ENCODE data around the gene KIF16B. TPM values are rescaled to one million over a fixed set of nuclear protein-coding genes. Genes with fewer than 3 reads are reported as not detected.

Gene KIF16B
- total RNA-seq, 1 experiment from 2014 or later, result 15.8 TPM

DNA sequence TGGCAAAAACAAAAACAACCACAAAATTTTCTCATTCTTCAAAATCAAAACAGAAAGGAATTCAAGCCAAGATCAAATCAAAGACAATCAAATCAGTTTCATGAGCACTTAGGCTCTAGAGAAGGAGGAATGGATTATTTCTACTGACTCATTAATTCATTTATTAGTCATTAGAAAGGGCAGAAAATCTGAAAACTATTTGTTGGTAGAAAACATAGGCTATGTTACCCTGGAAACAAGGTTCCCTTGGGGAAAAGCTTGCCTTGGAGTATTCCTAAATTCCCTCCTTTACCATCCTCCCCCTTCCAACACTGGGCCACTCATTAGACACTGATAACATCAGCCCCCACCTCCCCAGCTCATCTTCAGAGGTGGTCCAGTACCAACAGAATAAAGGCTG, 17.5 kb downstream of the KIF16B start:
- intact Hi-C loops (cut with micrococcal nuclease), result no loop called here
- H3K4me1 Mint-ChIP-seq (ENCODE audit: insufficient read depth, unreplicated experiment), result peaks cover 25% of the 10 kb centered on the region
- no peak overlapping the region for H3K4me3 Mint-ChIP-seq (ENCODE audit: unreplicated experiment)
- no peak overlapping the region for H3K27ac Mint-ChIP-seq (ENCODE audit: low read depth, unreplicated experiment)
- no peak for DNase-seq (ENCODE audit: unreplicated experiment)
- ChIA-PET POLR2A (interaction anchor here (1.5 kb wide), 1 partner anchor 26 kb away, joined by 3 read pairs; no protein-coding TSS in a partner anchor), CTCF (interaction anchor here (0.7 to 2.3 kb wide), 7 partner anchors 10 to 205 kb away, joined by 3 to 8 read pairs (median 5); no protein-coding TSS in a partner anchor)
- H3K9me3 Mint-ChIP-seq (ENCODE audit: unreplicated experiment), result no peaks in the 10 kb centered on the region
- no peak for TF ChIP-seq CTCF (IDR thresholded peaks at IDR 0.05; ENCODE audit: unreplicated experiment)
- H3K27me3 Mint-ChIP-seq (ENCODE audit: insufficient read depth, unreplicated experiment), result no peaks in the 10 kb centered on the region
- no peaks in the 10 kb centered on the region for H3K36me3 Mint-ChIP-seq (ENCODE audit: insufficient read depth, unreplicated experiment)
- no TSS peak for BruUV-seq (replicated peaks)

DNA sequence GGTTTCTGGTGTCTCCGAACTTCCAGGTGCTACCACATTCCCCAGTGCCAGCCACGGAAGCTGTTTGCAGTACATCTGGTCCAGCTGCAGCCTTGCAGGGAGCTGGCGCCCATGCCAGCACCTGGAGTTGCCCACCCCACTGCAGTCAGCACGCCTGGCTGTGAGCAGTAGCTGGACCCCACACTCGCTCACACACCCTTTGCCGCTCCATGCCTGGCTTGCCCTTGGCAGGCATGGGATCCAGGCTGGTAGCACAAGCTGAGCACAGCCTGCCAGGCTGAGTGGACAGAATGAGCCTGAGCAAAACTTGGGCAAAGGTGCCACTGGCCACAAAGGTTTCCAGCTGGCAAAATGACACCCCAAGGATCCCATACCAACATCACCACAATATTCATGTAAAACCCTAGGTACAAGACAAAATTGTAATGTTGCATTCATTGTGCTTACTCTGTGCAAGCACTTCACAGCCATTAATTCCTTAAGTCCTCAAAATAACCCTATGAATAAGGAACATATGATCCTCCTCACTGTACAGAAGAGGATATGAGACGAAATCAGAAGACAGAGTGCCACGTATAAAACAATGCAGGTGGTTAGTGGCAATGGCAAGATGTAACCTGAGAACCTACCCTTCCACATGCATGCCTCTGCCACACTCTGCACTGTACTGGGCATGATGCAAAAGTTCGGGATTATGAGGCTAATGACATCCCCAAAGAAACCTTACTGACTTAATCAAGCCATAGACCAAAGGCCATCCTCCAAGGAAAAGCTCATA, 18.3 kb downstream of the KIF16B start:
- no peak for TF ChIP-seq CTCF (IDR thresholded peaks at IDR 0.05; ENCODE audit: unreplicated experiment)
- CTCF ChIA-PET, result interaction anchor here (0.6 to 2.3 kb wide), 8 partner anchors 9 to 209 kb away, joined by 3 to 8 read pairs (median 4); no protein-coding TSS in a partner anchor
- BruUV-seq (replicated peaks), result no TSS peak

GRCh38 chr20:16553684-16554083, 19.6 kb downstream of the KIF16B start:
- intact Hi-C loops (cut with micrococcal nuclease), result no loop called here
- H3K27me3 Mint-ChIP-seq (ENCODE audit: insufficient read depth, unreplicated experiment), result no peaks in the 10 kb centered on the region
- DNase-seq (ENCODE audit: unreplicated experiment), result no peak
- POLR2A ChIA-PET, result interaction anchor here (1.5 kb wide), 1 partner anchor 27 kb away, joined by 3 read pairs; no protein-coding TSS in a partner anchor
- BruUV-seq (replicated peaks), result no TSS peak
- peaks cover 25% of the 10 kb centered on the region for H3K4me1 Mint-ChIP-seq (ENCODE audit: insufficient read depth, unreplicated experiment)
- no peaks in the 10 kb centered on the region for H3K9me3 Mint-ChIP-seq (ENCODE audit: unreplicated experiment)
- no peak overlapping the region for H3K27ac Mint-ChIP-seq (ENCODE audit: low read depth, unreplicated experiment)
- H3K36me3 Mint-ChIP-seq (ENCODE audit: insufficient read depth, unreplicated experiment), result no peaks in the 10 kb centered on the region
- CTCF ChIA-PET, result interaction anchor here (0.6 to 1.9 kb wide), 5 partner anchors 12 to 207 kb away, joined by 3 to 5 read pairs (median 3); no protein-coding TSS in a partner anchor
- H3K4me3 Mint-ChIP-seq (ENCODE audit: unreplicated experiment), result no peak overlapping the region
- no peak for TF ChIP-seq CTCF (IDR thresholded peaks at IDR 0.05; ENCODE audit: unreplicated experiment)

More for the DNA sequence above, 18.3 kb downstream of the KIF16B start:
- no peak overlapping the region for H3K4me3 Mint-ChIP-seq (ENCODE audit: unreplicated experiment)
- POLR2A ChIA-PET, result interaction anchor here (1.5 kb wide), 1 partner anchor 26 kb away, joined by 3 read pairs; no protein-coding TSS in a partner anchor
- no peaks in the 10 kb centered on the region for H3K36me3 Mint-ChIP-seq (ENCODE audit: insufficient read depth, unreplicated experiment)
- H3K27me3 Mint-ChIP-seq (ENCODE audit: insufficient read depth, unreplicated experiment), result no peaks in the 10 kb centered on the region
- DNase-seq (ENCODE audit: unreplicated experiment), result no peak
- intact Hi-C loops (cut with micrococcal nuclease), result no loop called here
- H3K9me3 Mint-ChIP-seq (ENCODE audit: unreplicated experiment), result no peaks in the 10 kb centered on the region
- H3K4me1 Mint-ChIP-seq (ENCODE audit: insufficient read depth, unreplicated experiment), result peaks cover 25% of the 10 kb centered on the region
- H3K27ac Mint-ChIP-seq (ENCODE audit: low read depth, unreplicated experiment), result no peak overlapping the region

DNA sequence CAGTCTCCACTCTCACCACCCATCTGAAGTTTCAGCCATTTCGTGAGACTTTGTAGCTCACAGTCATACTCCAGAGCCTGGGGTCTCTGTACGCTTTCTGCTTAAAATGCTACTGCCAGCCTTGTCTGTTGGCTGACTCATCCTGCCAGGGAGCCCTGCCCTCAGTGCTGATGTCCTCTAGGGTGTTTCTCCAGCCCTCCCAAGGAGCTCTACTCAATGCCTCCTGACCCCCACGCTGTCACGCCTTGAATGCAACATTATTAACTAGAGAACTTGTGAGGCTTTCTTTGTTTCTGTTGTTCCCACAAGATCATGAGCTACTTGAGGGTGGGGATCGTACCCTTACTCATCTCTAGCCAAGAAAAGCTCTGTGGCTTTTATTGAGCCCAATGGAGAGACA, 20.1 kb downstream of the KIF16B start:
- Mint-ChIP-seq H3K9me3 (ENCODE audit: unreplicated experiment) (no peaks in the 10 kb centered on the region), H3K4me3 (ENCODE audit: unreplicated experiment) (no peak overlapping the region), H3K4me1 (ENCODE audit: insufficient read depth, unreplicated experiment) (peaks cover 25% of the 10 kb centered on the region), H3K36me3 (ENCODE audit: insufficient read depth, unreplicated experiment) (no peaks in the 10 kb centered on the region), H3K27ac (ENCODE audit: low read depth, unreplicated experiment) (no peak overlapping the region), H3K27me3 (ENCODE audit: insufficient read depth, unreplicated experiment) (no peaks in the 10 kb centered on the region)
- POLR2A ChIA-PET, result interaction anchor here (1.5 kb wide), 1 partner anchor 28 kb away, joined by 3 read pairs; no protein-coding TSS in a partner anchor
- TF ChIP-seq CTCF (IDR thresholded peaks at IDR 0.05; ENCODE audit: unreplicated experiment), result no peak
- CTCF ChIA-PET, result interaction anchor here (0.6 to 1.1 kb wide), 3 partner anchors 11 to 21 kb away, joined by 3 read pairs; no protein-coding TSS in a partner anchor
- intact Hi-C loops (cut with micrococcal nuclease), result no loop called here
- no peak for DNase-seq (ENCODE audit: unreplicated experiment)
- BruUV-seq (replicated peaks), result no TSS peak

Measured in MCF 10A (cell line).